ENCODE results near the gene COX8A. TPM values are rescaled to one million over a fixed set of nuclear protein-coding genes. Genes with fewer than 3 reads are reported as not detected.

The COX8A gene
- total and polyA plus RNA-seq, 2 of the 13 experiments (the other 11 are each of a cell fraction or from before 2014, with no cell fraction given) = 202 to 406 TPM

DNA sequence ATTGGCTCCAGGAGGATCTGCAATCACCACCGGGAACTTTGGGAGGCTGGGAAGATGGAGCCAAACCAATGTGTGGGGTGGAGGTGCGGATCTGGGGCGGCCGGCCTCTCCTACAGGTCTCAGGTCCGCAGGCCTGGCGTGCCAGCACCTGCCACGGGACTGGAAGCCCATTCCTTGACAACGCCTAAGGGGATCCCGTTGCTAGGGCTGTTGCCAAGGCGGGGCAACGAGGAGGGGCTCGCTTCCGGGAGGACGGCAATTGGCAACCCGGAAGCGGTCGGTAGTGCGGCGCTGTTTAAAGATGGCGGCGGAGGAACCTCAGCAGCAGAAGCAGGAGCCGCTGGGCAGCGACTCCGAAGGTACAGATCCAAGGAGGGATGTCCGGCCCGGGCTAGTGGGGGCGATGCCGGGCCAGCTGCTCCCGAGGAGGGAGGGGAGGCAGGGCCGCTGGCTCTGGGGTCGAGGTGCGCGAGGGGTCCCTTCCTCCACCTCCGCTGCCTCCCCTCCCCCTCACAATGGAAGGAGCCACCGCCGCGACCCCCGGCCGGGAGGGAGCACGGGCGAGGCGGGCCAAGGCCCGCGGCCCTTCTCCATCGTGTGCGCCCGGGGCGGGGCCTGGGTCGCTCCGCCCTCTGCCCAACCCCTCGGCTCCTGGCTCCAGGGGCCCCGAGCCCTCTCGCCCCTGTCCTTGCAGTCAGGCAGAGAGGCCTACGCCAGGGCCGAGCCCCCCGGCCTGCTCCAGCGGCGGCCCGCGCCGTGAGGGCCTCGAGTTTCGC, 11.9 kb downstream of the COX8A start, which contains the start of gene OTUB1 (continued):
- TF ChIP-seq, protein P1, sequence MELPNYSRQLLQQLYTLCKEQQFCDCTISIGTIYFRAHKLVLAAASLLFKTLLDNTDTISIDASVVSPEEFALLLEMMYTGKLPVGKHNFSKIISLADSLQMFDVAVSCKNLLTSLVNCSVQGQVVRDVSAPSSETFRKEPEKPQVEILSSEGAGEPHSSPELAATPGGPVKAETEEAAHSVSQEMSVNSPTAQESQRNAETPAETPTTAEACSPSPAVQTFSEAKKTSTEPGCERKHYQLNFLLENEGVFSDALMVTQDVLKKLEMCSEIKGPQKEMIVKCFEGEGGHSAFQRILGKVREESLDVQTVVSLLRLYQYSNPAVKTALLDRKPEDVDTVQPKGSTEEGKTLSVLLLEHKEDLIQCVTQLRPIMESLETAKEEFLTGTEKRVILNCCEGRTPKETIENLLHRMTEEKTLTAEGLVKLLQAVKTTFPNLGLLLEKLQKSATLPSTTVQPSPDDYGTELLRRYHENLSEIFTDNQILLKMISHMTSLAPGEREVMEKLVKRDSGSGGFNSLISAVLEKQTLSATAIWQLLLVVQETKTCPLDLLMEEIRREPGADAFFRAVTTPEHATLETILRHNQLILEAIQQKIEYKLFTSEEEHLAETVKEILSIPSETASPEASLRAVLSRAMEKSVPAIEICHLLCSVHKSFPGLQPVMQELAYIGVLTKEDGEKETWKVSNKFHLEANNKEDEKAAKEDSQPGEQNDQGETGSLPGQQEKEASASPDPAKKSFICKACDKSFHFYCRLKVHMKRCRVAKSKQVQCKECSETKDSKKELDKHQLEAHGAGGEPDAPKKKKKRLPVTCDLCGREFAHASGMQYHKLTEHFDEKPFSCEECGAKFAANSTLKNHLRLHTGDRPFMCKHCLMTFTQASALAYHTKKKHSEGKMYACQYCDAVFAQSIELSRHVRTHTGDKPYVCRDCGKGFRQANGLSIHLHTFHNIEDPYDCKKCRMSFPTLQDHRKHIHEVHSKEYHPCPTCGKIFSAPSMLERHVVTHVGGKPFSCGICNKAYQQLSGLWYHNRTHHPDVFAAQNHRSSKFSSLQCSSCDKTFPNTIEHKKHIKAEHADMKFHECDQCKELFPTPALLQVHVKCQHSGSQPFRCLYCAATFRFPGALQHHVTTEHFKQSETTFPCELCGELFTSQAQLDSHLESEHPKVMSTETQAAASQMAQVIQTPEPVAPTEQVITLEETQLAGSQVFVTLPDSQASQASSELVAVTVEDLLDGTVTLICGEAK (IDR thresholded peaks at IDR 0.05) = peak; percentile 63
- TF ChIP-seq, protein P1 (CRISPR knock-in tag; IDR thresholded peaks at IDR 0.05) = peak; percentile 27; the same call in 1 of the 2 replicates
- TF ChIP-seq ZNF549 (CRISPR knock-in tag; IDR thresholded peaks at IDR 0.05) (peak; percentile 57; the same call in 1 of the 2 replicates), ARHGAP35 (CRISPR knock-in tag; IDR thresholded peaks at IDR 0.05; ENCODE audit: borderline replicate concordance) (peak; percentile 35; the same call in 1 of the 2 replicates), ZNF605 (CRISPR knock-in tag; IDR thresholded peaks at IDR 0.05) (peak; percentile 88), CHCHD3 (CRISPR knock-in tag; IDR thresholded peaks at IDR 0.05) (0 out of 2 replicates have a peak, but pooled peaks have one; percentile 67), ZFP36L2 (CRISPR knock-in tag; IDR thresholded peaks at IDR 0.05) (no peak), RARA (CRISPR knock-in tag; IDR thresholded peaks at IDR 0.05) (no peak), MAFK (conservative IDR thresholded peaks at IDR 0.05 in 1 of 2, IDR thresholded peaks at IDR 0.05 in 1 of 2; ENCODE audit: low read length in 2 of 2) (no peak), HNRNPUL1 (IDR thresholded peaks at IDR 0.05; ENCODE audit: low read depth, low read length) (no peak), HOXA7 (CRISPR knock-in tag; IDR thresholded peaks at IDR 0.05) (no peak)
- TF ChIP-seq, protein P2, sequence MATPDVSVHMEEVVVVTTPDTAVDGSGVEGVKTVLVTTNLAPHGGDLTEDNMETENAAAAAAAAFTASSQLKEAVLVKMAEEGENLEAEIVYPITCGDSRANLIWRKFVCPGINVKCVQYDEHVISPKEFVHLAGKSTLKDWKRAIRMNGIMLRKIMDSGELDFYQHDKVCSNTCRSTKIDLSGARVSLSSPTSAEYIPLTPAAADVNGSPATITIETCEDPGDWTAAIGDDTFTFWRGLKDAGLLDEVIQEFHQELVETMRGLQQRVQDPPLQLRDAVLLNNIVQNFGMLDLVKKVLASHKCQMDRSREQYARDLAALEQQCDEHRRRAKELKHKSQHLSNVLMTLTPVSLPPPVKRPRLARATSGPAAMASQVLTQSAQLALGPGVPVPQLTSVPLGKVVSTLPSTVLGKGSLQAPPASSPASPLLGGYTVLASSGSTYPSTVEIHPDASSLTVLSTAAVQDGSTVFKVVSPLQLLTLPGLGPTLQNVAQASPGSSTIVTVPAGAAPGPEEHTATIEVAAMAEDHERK (CRISPR knock-in tag; IDR thresholded peaks at IDR 0.05; ENCODE audit: low read depth) = no peak
- TF ChIP-seq, protein P3, sequence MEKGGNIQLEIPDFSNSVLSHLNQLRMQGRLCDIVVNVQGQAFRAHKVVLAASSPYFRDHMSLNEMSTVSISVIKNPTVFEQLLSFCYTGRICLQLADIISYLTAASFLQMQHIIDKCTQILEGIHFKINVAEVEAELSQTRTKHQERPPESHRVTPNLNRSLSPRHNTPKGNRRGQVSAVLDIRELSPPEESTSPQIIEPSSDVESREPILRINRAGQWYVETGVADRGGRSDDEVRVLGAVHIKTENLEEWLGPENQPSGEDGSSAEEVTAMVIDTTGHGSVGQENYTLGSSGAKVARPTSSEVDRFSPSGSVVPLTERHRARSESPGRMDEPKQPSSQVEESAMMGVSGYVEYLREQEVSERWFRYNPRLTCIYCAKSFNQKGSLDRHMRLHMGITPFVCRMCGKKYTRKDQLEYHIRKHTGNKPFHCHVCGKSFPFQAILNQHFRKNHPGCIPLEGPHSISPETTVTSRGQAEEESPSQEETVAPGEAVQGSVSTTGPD (CRISPR knock-in tag; IDR thresholded peaks at IDR 0.05) = 0 out of 2 replicates have a peak, but pooled peaks have one; percentile 38

Measured in HepG2 (cell line).